ENCODE results near the gene ARRB1. TPM values are rescaled to one million over a fixed set of nuclear protein-coding genes. Genes with fewer than 3 reads are reported as not detected.

ARRB1 gene
- total RNA-seq, 1 donor from 2014 or later = 33.1 TPM

DNA sequence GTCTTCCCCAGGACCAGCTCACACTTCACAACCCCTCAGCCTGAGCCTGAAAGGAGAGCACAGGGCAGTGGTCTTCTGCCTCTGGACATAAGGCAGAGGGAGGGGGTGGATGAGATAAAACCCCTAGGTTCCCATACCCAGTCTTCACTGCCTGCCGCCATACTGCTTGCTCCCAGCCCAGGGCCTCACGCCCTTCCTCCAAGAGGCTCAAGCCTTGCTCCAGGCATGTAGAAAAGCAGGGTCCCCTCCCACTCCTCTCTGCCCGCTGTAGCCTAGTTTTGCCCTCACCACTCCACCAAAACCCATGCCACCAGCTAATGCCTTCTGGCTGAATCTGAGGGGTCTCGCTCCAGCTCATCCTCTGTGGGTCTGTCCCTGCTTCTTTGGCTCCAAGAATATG is 5.2 kb downstream of the ARRB1 start:
- Histone ChIP-seq H3K9me3 (no peaks in the 10 kb centered on the region), H3K4me3 (no peak overlapping the region), H3K27ac (peak overlapping the region; percentile 95), H3K27me3 (no peaks in the 10 kb centered on the region), H3K36me3 (no peaks in the 10 kb centered on the region), H3K4me1 (peaks cover 100% of the 10 kb centered on the region)
- intact Hi-C loops (cut with DNase I) = no loop called here
- no peak for DNase-seq (ENCODE audit: extremely low spot score in 2 of 2)
- TF ChIP-seq POLR2A (IDR thresholded peaks at IDR 0.05) (no peak), POLR2AphosphoS5 (IDR thresholded peaks at IDR 0.05; ENCODE audit: insufficient read depth in 1 of 2, low read depth in 1 of 2) (no peak)
- TF ChIP-seq, protein P1, sequence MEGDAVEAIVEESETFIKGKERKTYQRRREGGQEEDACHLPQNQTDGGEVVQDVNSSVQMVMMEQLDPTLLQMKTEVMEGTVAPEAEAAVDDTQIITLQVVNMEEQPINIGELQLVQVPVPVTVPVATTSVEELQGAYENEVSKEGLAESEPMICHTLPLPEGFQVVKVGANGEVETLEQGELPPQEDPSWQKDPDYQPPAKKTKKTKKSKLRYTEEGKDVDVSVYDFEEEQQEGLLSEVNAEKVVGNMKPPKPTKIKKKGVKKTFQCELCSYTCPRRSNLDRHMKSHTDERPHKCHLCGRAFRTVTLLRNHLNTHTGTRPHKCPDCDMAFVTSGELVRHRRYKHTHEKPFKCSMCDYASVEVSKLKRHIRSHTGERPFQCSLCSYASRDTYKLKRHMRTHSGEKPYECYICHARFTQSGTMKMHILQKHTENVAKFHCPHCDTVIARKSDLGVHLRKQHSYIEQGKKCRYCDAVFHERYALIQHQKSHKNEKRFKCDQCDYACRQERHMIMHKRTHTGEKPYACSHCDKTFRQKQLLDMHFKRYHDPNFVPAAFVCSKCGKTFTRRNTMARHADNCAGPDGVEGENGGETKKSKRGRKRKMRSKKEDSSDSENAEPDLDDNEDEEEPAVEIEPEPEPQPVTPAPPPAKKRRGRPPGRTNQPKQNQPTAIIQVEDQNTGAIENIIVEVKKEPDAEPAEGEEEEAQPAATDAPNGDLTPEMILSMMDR (IDR thresholded peaks at IDR 0.05) = no peak

DNA sequence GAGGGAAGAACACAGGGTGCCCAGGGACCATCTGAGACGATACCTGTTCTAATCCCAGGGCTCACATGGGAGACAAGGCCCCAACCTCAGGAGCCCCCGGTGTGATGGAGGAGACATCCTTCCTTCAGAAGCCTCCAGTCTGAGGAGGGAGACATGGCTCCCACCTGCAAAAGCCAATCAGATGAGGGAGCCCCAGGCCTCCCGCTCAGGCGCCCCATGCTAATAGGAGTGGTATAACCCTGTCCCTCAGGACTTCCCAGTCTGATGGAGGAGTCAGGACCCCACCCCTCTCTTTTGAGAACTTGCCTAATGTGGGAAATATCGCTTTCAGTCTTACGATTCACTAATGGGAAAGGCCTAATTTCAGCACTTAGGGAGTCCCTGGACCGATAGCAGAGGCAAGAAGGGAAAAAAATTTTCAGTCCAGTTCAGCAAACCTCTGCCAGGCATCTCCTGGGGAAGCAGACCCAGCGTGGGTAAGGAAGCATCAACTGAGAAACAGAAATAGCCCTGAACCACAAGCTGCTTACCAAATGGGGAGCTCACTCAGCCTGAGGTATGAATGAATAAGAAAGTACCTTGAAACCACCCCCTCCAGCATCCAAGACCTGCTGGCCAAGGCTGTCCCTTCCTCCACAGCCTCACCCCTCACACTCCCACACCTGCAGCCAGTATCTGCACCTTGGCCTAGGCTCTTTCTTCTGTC is 5.9 kb downstream of the ARRB1 start:
- Histone ChIP-seq H3K4me1 (peaks cover 100% of the 10 kb centered on the region), H3K27ac (peak overlapping the region; percentile 95), H3K4me3 (no peak overlapping the region), H3K9me3 (no peaks in the 10 kb centered on the region), H3K36me3 (no peaks in the 10 kb centered on the region), H3K27me3 (no peaks in the 10 kb centered on the region)
- DNase-seq (ENCODE audit: extremely low spot score in 2 of 2) = no peak
- intact Hi-C loops (cut with DNase I) = no loop called here
- TF ChIP-seq POLR2A (IDR thresholded peaks at IDR 0.05) = no peak
- TF ChIP-seq, protein P1 (IDR thresholded peaks at IDR 0.05) = no peak
- no peak for TF ChIP-seq POLR2AphosphoS5 (IDR thresholded peaks at IDR 0.05; ENCODE audit: insufficient read depth in 1 of 2, low read depth in 1 of 2)

DNA sequence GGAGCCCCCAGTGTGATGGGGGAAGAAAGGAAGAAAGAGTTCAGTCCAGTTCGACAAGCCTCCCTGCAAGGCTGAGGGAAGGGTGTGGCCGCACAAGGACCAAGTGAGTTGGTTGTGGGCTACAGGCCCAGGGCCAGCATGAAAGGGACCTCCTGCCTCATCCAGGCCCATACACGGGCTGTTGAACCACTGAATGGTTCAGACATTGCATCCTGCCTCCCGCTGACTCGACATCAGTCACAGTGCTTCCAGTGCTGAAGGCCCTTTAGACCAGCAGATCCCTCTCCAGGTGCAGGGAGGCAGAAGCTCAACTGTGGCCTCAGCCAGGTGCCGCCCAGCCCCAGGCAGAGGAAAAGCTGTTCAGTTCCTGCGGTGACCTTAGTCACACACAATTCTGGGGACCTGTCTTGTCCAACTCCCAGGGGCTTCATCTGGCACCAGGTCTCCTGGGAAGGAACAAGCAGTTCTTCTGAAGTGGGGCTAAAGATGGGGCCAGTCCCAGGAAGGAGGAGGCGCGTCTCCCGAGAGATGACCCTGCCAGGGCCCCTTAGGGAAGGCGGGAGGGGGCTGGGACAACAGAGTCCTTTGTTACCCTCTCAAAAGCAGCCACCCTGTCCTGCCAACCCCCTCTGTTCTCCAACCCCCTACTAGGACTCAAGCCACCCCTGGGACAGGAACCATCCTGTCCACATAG is 6.6 kb downstream of the ARRB1 start:
- no peak overlapping the region for H3K4me3 ChIP-seq
- peak overlapping the region; percentile 81 for H3K27ac ChIP-seq
- no peaks in the 10 kb centered on the region for H3K36me3 ChIP-seq
- peaks cover 100% of the 10 kb centered on the region for H3K4me1 ChIP-seq
- no peaks in the 10 kb centered on the region for H3K27me3 ChIP-seq
- H3K9me3 ChIP-seq = no peaks in the 10 kb centered on the region
- intact Hi-C loops (cut with DNase I) = no loop called here
- TF ChIP-seq POLR2AphosphoS5 (IDR thresholded peaks at IDR 0.05; ENCODE audit: insufficient read depth in 1 of 2, low read depth in 1 of 2) = no peak
- no peak for TF ChIP-seq POLR2A (IDR thresholded peaks at IDR 0.05)
- TF ChIP-seq, protein P1 (IDR thresholded peaks at IDR 0.05) = no peak
- no peak for DNase-seq (ENCODE audit: extremely low spot score in 2 of 2)

DNA sequence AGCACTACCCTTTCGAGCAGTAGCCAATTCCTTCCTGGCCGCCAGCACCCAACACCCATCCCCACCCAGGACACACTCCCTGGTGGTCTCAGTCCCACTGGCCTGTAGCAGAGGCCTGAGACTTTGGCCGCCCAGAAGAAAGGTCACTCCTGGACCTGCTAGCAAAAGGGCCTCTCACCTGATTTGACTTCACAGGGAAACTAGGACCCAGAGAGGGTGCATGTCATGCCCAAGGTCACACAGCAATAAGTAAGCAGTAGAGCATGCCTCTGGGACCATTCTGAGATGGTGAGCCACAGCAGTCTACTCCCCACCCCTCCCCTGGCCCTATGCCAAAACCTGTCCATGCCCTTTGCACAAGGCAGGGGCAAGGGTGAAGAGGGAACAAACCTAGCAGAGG is 7.3 kb downstream of the ARRB1 start:
- Histone ChIP-seq H3K27ac (peak overlapping the region; percentile 81), H3K4me1 (peaks cover 100% of the 10 kb centered on the region), H3K27me3 (no peaks in the 10 kb centered on the region), H3K9me3 (no peaks in the 10 kb centered on the region), H3K36me3 (no peaks in the 10 kb centered on the region), H3K4me3 (no peak overlapping the region)
- TF ChIP-seq, protein P1 (IDR thresholded peaks at IDR 0.05) = no peak
- intact Hi-C loops (cut with DNase I) = no loop called here
- no peak for DNase-seq (ENCODE audit: extremely low spot score in 2 of 2)
